GM20000 (cell line): ENCODE results near the gene SART1.
"Not testable (repeated sequence)": the region's sequence is repeated elsewhere in the genome, so short reads cannot be mapped to it uniquely, and the experiment has no call there.

Experiments
- DNase-seq: peaks from one replicate; pipeline ENCODE4 v3.0.0; 2012; ENCODE audit warnings: low spot score
- TF ChIP-seq, protein P1 (sequence below): IDR thresholded peaks from 2 replicates; pipeline ENCODE4 v1.5.1; 2012; ENCODE audit warnings: mild to moderate bottlenecking, control low read depth; ENCODE audit errors: extremely low read depth, missing control alignments

SART1 gene

DNA sequence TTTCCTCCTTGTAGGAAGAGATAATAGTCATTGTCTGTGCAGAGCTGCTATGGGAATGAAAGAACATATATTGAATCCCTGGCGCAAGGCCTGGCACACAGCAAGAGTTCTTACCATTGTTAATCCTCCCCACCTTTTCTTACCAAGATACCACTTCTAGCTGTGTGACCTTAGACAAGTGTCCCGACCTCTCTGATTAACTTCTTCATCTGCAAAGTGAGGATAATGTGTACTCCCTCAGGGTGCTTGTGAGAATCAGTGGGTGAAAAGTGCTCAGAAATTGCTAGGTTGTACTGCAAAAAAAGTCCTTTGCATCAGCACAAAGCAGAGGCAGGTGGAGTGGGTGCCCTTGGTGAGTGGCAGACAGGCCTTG, 46.5 kb downstream of the SART1 start:
- DNase-seq = no peak
- TF ChIP-seq, protein P1, sequence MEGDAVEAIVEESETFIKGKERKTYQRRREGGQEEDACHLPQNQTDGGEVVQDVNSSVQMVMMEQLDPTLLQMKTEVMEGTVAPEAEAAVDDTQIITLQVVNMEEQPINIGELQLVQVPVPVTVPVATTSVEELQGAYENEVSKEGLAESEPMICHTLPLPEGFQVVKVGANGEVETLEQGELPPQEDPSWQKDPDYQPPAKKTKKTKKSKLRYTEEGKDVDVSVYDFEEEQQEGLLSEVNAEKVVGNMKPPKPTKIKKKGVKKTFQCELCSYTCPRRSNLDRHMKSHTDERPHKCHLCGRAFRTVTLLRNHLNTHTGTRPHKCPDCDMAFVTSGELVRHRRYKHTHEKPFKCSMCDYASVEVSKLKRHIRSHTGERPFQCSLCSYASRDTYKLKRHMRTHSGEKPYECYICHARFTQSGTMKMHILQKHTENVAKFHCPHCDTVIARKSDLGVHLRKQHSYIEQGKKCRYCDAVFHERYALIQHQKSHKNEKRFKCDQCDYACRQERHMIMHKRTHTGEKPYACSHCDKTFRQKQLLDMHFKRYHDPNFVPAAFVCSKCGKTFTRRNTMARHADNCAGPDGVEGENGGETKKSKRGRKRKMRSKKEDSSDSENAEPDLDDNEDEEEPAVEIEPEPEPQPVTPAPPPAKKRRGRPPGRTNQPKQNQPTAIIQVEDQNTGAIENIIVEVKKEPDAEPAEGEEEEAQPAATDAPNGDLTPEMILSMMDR = no peak

DNA sequence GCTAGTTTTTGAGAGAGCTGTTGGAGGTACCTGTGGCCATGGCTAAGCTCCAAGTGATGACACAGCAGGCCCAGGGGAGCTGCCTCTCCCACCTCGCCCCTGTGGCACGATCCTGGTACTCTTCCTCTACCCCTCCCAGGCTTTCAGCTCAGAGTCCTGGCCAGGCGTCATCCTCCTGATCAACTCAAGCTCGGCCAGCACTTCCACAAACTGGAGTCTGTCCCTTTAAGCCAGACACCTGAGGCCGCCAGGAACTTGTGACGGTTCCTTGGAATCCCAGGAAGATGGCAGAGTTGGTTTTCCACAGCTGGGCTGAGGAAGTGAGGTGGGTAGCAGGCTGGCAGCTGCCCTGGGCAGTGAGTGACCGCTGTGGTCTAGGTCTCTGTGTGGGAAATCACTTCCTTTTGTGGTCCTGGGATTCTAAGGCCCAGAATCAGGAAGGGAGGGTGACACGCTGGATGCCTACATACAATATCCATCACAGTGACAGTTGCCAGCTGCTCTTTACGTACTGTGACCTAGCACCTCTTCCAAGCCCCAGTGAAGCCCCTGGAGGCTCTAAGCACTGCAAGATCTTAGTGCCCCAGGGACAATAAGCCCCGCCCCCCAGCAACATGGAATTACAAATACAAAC, 47.1 kb downstream of the SART1 start:
- TF ChIP-seq, protein P1 = no peak
- peak; percentile 16 for DNase-seq

DNA sequence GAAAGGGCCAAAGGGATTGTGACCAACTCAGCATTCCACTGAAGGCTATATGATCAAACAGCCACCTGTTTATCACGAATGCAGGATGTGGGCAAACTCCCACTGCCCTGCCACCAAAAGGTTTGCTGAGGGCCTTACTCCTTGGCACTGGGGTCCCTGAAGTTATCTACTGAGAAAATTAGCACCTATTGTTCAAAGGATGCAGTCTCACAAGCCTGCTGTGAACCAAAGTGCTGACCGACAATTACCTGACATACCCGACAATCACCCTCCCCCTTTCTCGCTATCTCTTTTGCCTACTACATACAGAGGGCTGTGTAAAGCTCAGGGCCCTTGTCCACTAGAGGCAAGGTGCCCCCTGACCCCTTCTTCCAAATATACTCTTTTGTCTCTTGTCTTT, 48.5 kb downstream of the SART1 start:
- DNase-seq = not testable (repeated sequence)

DNA sequence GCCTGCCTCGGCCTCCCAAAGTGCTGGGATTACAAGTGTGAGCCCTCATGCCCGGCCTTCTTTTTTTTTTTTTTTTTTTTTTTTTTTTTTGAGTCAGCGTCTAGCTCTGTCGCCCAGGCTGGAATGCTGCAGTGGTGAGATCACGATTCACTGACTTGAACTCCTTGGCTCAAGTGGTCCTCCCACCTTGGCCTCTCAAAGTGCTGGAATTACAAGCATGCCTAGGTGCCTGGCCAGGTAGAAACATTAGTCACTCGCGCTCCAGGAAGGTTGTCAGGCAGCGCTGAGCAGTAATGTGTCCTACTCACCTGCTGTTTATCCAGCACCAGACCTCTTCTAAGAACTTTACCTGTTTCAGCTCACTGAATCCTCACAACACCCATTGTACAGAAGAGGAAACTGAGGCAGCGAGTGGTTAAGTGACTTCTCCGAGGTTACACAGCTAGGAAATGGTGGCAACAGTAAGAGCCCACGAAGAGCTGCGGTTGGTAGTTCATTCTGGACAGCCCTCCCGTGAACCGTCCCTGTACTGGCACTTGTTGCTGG, 49.8 kb downstream of the SART1 start:
- TF ChIP-seq, protein P1 = no peak
- DNase-seq = peak; percentile 29

DNA sequence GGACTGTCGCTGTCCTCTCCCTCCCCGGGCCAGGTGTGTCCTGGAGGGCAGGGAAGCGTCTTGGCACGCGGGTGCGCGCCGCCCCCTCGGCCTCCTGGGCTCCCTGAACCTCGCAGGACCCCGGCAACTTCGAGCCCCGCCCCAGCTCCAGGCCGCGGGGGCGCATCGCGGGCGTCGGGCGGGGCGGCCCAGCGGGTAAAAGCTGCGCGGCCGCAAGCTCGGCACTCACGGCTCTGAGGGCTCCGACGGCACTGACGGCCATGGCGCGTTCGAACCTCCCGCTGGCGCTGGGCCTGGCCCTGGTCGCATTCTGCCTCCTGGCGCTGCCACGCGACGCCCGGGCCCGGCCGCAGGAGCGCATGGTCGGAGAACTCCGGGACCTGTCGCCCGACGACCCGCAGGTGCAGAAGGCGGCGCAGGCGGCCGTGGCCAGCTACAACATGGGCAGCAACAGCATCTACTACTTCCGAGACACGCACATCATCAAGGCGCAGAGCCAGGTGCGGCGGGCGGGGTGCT, 50.3 kb downstream of the SART1 start, which contains the start of gene CST6:
TSS of gene CST6 (plus strand) at position 224 of the 519 bp plus-strand sequence. CDS start at position 261, 37 bp downstream.
- TF ChIP-seq, protein P1 = no peak
- DNase-seq = peak; percentile 14

DNA sequence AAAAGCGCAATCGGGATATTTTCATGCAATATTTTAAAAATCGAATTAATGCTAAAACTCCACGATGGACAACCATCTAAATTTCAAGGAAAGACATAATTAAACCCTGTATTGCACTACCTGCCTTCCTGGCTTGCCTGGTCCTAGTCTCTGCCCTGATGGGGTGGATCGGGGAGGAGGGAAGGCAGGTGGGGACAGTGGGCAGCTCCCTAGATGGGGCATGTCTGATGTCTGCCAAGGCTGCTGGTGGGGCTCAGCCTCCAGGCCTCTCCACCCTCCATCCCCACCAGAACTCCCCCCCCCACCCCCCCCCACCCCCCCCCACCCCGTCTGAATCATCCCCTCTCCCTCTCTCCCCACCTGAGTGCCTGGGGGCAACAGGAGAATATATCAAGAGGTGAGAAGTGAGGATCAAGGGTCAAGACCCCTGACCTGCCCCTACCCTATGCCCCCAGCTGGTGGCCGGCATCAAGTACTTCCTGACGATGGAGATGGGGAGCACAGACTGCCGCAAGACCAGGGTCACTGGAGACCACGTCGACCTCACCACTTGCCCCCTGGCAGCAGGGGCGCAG, 50.9 kb downstream of the SART1 start:
- DNase-seq = peak; percentile 29

DNA sequence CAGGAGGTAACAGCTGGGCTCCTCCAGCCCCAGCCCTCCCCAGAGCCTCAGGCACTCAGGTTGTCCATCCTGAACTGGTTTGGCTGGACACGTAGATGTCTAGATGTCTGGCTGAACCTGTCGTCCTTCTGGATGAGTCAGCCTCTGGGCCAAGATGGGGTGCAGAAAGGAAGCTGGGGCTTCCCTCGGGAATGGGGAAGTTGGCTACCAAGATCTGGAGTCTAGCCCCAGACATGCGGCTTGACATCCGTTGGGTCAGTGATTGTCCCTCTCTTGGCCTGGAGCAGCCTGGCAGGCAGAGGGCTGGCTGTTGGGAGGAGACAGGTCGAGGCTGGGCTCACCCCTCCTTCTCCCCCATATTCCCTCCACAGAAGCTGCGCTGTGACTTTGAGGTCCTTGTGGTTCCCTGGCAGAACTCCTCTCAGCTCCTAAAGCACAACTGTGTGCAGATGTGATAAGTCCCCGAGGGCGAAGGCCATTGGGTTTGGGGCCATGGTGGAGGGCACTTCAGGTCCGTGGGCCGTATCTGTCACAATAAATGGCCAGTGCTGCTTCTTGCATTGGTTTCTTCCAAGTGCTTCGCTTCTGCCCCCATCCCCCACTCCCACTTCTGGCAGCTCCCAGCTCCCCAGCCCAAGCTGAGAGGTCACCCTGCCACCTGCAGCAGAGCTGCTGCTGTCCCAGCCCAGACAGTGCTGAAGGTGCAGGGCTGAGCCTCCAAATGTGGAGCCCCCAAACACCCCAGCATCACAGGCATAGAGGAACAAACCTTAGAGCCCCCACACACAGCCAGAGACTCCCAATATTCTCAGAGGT, 51.6 kb downstream of the SART1 start:
- TF ChIP-seq, protein P1 = no peak
- DNase-seq = peak; percentile 25

More for the DNA sequence above, 50.9 kb downstream of the SART1 start:
- TF ChIP-seq, protein P1 = no peak
